HepG2 (cell line): Measurements from ENCODE around the gene UBE2H. TPM values are rescaled to one million over a fixed set of nuclear protein-coding genes. Genes with fewer than 3 reads are reported as not detected.

Source experiments
- ATAC-seq: fragments of 200-7000 bp; cut with Tn5 transposase; 3 replicates; pipeline ENCODE4 v1.9.1; 2020; ENCODE audit warnings: mild to moderate bottlenecking, moderate library complexity
- BruUV-seq: library from RNA; stranded (reverse); fragments of 400-500 nt; replicated peaks from 2 replicates; lab custom pipeline; 2021; lab: Mats Ljungman, UMichigan
- CTCF ChIA-PET: fragments of 300-600 bp; formaldehyde crosslinking; extraction: SDS; loops from one replicate; lab custom pipeline; 2021; ENCODE audit warnings: low total read pairs, inconsistent platforms, low intra/inter-chr PET ratio; lab: Yijun Ruan, JAX
- POLR2A ChIA-PET: fragments of 350-600 bp; sonication (Branson Sonifier 250); formaldehyde crosslinking; loops from one replicate; lab custom pipeline; 2020; ENCODE audit warnings: antibody characterized with exemption, inconsistent platforms; lab: Yijun Ruan, JAX
- DNase-seq: peaks from one replicate; pipeline ENCODE4 v3.0.0-alpha.2; 2015; ENCODE audit warnings: low spot score
- FAIRE-seq: peaks from 3 replicates; lab custom pipeline; 2011; peaks lifted over from hg19 to GRCh38; lab: Jason Lieb, UNC
- H2AFZ ChIP-seq: one replicate; pipeline ENCODE4 v1.6.1; 2011; ENCODE audit warnings: low read length, inconsistent platforms
- H3K27ac ChIP-seq: fragments of 300-600 bp; 3 replicates; pipeline ENCODE4 v1.8.0; 2011; ENCODE audit warnings: mixed run types, mild to moderate bottlenecking, mixed read lengths, low read length, inconsistent platforms; ENCODE audit not compliant: insufficient read depth; ENCODE audit errors: extremely low read length
- H3K27me3 ChIP-seq, 2 experiments: fragments of 200-600 bp in 1 of 2; 2 replicates in 1 of 2; 3 replicates in 1 of 2; pipeline versions ENCODE4 v1.6.0 to v1.8.0; 2011; ENCODE audit warnings: low read length in 2 of 2, mild to moderate bottlenecking in 2 of 2, moderate library complexity in 2 of 2, inconsistent platforms in 1 of 2; ENCODE audit not compliant: insufficient read depth in 2 of 2, control insufficient read depth in 1 of 2
- H3K36me3 ChIP-seq, 2 experiments: fragments of 200-600 bp in 1 of 2; replicated peaks in 1 of 2; 2 replicates in 1 of 2; 3 replicates in 1 of 2; pipeline versions ENCODE4 v1.5.1 to v1.8.0; 2011; ENCODE audit warnings: low read length in 2 of 2, inconsistent platforms in 1 of 2; ENCODE audit not compliant: insufficient read depth in 2 of 2, control insufficient read depth in 1 of 2
- H3K4me1 ChIP-seq: 2 replicates; pipeline ENCODE4 v1.5.1; 2012; ENCODE audit warnings: low read length, inconsistent platforms; ENCODE audit not compliant: insufficient read depth
- H3K4me2 ChIP-seq: 2 replicates; pipeline ENCODE4 v1.6.0; 2011; ENCODE audit warnings: low read depth, low read length, inconsistent platforms
- H3K4me3 ChIP-seq, 3 experiments: fragments of 200-600 bp in 1 of 3; sonication (generic), shearing (Covaris generic) in 1 of 3; replicated peaks in 1 of 3; 2 replicates each; pipeline ENCODE4 v1.5.1; 2011 to 2016; ENCODE audit warnings: low read length in 3 of 3, inconsistent platforms in 2 of 3, low read depth in 2 of 3, mild to moderate bottlenecking in 2 of 3, control low read depth in 1 of 3, mixed read lengths in 1 of 3; ENCODE audit not compliant: insufficient read depth in 1 of 3
- H3K79me2 ChIP-seq: one replicate; pipeline ENCODE4 v1.6.1; 2011; ENCODE audit warnings: low read length, inconsistent platforms; ENCODE audit not compliant: insufficient read depth
- H3K9ac ChIP-seq: 2 replicates; pipeline ENCODE4 v1.6.0; 2011; ENCODE audit warnings: mild to moderate bottlenecking, low read depth, low read length, inconsistent platforms; ENCODE audit not compliant: insufficient read depth
- H3K9me3 ChIP-seq: 2 replicates; pipeline ENCODE4 v1.5.1; 2012; ENCODE audit warnings: mild to moderate bottlenecking, low read length
- H4K20me1 ChIP-seq: 2 replicates; pipeline ENCODE4 v1.6.0; 2011; ENCODE audit warnings: inconsistent platforms, mild to moderate bottlenecking, low read length, moderate library complexity; ENCODE audit not compliant: insufficient read depth
- ASH2L ChIP-seq: fragments of 300-600, 200-600 bp; sonication (generic); IDR thresholded peaks from 2 replicates; pipeline ENCODE4 v1.7.0; 2017; ENCODE audit warnings: low read depth, mild to moderate bottlenecking, moderate library complexity, mixed read lengths, low read length; ENCODE audit not compliant: insufficient read length
- BRCA1 ChIP-seq: sonication (generic); formaldehyde crosslinking; IDR thresholded peaks from 2 replicates; pipeline ENCODE4 v1.4.0; 2020; ENCODE audit warnings: missing genetic modification reagents
- DNMT3B ChIP-seq: conservative IDR thresholded peaks from 2 replicates; pipeline ENCODE4 v1.6.1; 2016; ENCODE audit warnings: missing biosample characterization, control low read depth
- FOXJ3 ChIP-seq: sonication (generic); formaldehyde crosslinking; IDR thresholded peaks from 2 replicates; pipeline ENCODE4 v1.4.0; 2020; ENCODE audit warnings: missing genetic modification reagents, mild to moderate bottlenecking, borderline replicate concordance
- HOXD1 ChIP-seq: sonication (generic); formaldehyde crosslinking; IDR thresholded peaks from 2 replicates; pipeline ENCODE4 v1.5.0; 2020; ENCODE audit warnings: missing genetic modification reagents
- IKZF5 ChIP-seq: IDR thresholded peaks from 2 replicates; pipeline ENCODE4 v1.6.1; 2018; ENCODE audit warnings: missing genetic modification reagents, mild to moderate bottlenecking, missing compliant biosample characterization
- KLF12 ChIP-seq: sonication (generic); formaldehyde crosslinking; IDR thresholded peaks from 2 replicates; pipeline ENCODE4 v1.4.0; 2020; ENCODE audit warnings: missing genetic modification reagents, borderline replicate concordance
- MED1 ChIP-seq: sonication (generic); formaldehyde crosslinking; IDR thresholded peaks from 2 replicates; pipeline ENCODE4 v1.4.0; 2020; ENCODE audit warnings: missing genetic modification reagents
- MXD4 ChIP-seq: IDR thresholded peaks from 2 replicates; pipeline ENCODE4 v1.6.1; 2016; ENCODE audit warnings: mild to moderate bottlenecking, missing biosample characterization, missing genetic modification reagents
- SNRNP70 ChIP-seq: fragments of 200-400 bp; formaldehyde crosslinking; IDR thresholded peaks from 2 replicates; pipeline ENCODE4 v1.6.1; 2017; ENCODE audit warnings: mild to moderate bottlenecking, low read depth, low read length, moderate library complexity
- SOX5 ChIP-seq: IDR thresholded peaks from 2 replicates; pipeline ENCODE4 v1.6.1; 2016; ENCODE audit warnings: borderline replicate concordance
- SOX6 ChIP-seq, 2 experiments: fragments of 450-650 bp in 1 of 2; sonication (generic) in 1 of 2; formaldehyde crosslinking in 1 of 2; IDR thresholded peaks; 2 replicates each; pipeline versions ENCODE4 v1.4.0 to v1.6.1; 2017 to 2020; ENCODE audit warnings: antibody characterized with exemption in 1 of 2, mild to moderate bottlenecking in 1 of 2, missing genetic modification reagents in 1 of 2
- THAP11 ChIP-seq: IDR thresholded peaks from 2 replicates; pipeline ENCODE4 v1.6.1; 2016; ENCODE audit warnings: missing biosample characterization, missing genetic modification reagents
- TRIM24 ChIP-seq: sonication (generic); formaldehyde crosslinking; IDR thresholded peaks from 2 replicates; pipeline ENCODE4 v1.8.0; 2022; ENCODE audit warnings: mild to moderate bottlenecking, missing genetic modification reagents
- ZNF143 ChIP-seq: sonication (generic); formaldehyde crosslinking; IDR thresholded peaks from 2 replicates; pipeline ENCODE4 v1.4.0; 2020; ENCODE audit warnings: missing genetic modification reagents
- ZNF430 ChIP-seq: sonication (generic); formaldehyde crosslinking; IDR thresholded peaks from 2 replicates; pipeline ENCODE4 v1.9.0; 2021; ENCODE audit warnings: mild to moderate bottlenecking, missing genetic modification reagents
- ZNF563 ChIP-seq: sonication (generic); formaldehyde crosslinking; IDR thresholded peaks from 2 replicates; pipeline ENCODE4 v1.8.0; 2022; ENCODE audit warnings: mild to moderate bottlenecking, moderate library complexity, missing genetic modification reagents
- ZNF577 ChIP-seq: sonication (generic); formaldehyde crosslinking; IDR thresholded peaks from 2 replicates; pipeline ENCODE4 v1.4.0; 2020; ENCODE audit warnings: mild to moderate bottlenecking, low read depth, missing genetic modification reagents, borderline replicate concordance
- WGBS: methylation state at CpG from one replicate; pipeline ENCODE4 v1.1.6; 2017; ENCODE audit warnings: low lambda C conversion rate; 5-methylcytosine and 5-hydroxymethylcytosine counted together
- in situ Hi-C: cut with HindIII; loops from 2 replicates; pipeline ENCODE4 v1.10.0; 2017; ENCODE audit warnings: low pct_unique_long_range_greater_than_20kb; ENCODE audit not compliant: extremely low pct_ligation_motif_present
- intact Hi-C: fragments of 100-400 bp; cut with micrococcal nuclease; formaldehyde crosslinking; loops from one replicate; pipeline ENCODE4 v1.10.0; 2022; ENCODE audit not compliant: unreplicated experiment
- polyA plus RNA-seq, 8 experiments: library from polyadenylated mRNA; depleted of rRNA in 3 of 8; stranded (reverse) in 7 of 8; unstranded in 1 of 8; fragments of >200 nt; fragmentation: Illumina TruSeq in 4 of 8; extraction: Trizol in 4 of 8; gene quantifications; 2 replicates each; pipeline versions ENCODE4 v1.2.1 to v1.2.3, GENCODE V29; 2011 to 2016; ENCODE audit warnings: low read depth in 4 of 8, missing spikeins in 1 of 8, mixed read lengths in 1 of 8; ENCODE audit not compliant: insufficient read depth in 1 of 8
- total RNA-seq, 5 experiments: library from RNA; depleted of rRNA; stranded (reverse); fragments of >200 nt; fragmentation: Illumina TruSeq; extraction: Trizol; gene quantifications; 2 replicates each; pipeline ENCODE4 v1.2.3, GENCODE V29; 2016; ENCODE audit warnings: low read depth in 1 of 5
- TF ChIP-seq, protein P1 (sequence below): IDR thresholded peaks from 2 replicates; pipeline ENCODE4 v1.6.1; 2012; ENCODE audit warnings: low read depth, low read length, improper control_type of control experiment
- TF ChIP-seq, protein P2 (sequence below): sonication (generic); formaldehyde crosslinking; IDR thresholded peaks from 2 replicates; pipeline ENCODE4 v1.4.0; 2020; ENCODE audit warnings: mild to moderate bottlenecking, missing genetic modification reagents

The UBE2H gene
- total and polyA plus RNA-seq, 2 of the 13 experiments (the other 11 are each of a cell fraction or from before 2014, with no cell fraction given), result 15.5 to 40.1 TPM

DNA sequence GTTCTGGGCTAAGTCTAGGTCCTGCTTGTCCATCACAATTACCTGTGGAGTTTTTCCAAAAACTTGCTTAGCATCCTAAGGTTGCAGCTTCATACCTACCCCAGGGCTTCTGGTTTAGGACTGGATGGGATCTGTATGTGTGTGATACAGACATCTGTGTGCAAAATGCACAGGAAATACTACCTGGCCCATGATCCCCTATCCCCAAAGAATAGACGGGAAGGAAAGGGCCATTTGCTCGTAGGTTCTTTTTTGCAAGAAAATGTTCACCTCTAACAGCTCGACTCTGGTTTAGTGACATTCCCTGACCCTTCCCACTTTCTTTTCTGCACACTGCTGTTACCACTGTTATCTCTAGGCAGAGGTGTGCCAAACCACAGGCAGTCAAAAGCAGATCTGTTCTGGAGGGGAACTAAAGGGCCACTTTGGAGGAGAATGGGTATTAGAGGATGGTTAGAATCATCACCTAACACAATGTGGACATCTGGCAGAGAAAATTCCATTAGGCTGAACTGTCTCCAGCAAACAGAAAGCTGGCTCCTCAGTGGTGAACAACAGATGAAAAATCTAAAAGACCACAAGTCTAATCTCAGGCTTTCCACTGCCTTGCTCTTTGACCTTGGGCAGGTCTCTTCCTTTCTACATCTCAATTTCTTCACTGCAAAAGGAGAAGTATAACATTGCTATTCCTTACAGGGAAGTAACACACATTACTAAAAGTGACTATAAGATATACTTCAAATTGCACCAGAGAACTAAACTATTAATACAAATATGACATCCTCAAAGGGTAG, 107.4 kb downstream of the UBE2H start:
- POLR2A ChIA-PET, result no interaction called here
- H3K4me2 ChIP-seq, result no peak overlapping the region
- BruUV-seq, result no TSS peak
- H3K9ac ChIP-seq, result no peak overlapping the region
- H3K4me3 ChIP-seq, result no peak overlapping the region
- in situ Hi-C loops, result no loop called here
- peaks cover 3% of the 10 kb centered on the region; the same call in 1 of the 2 replicates for H4K20me1 ChIP-seq
- no peaks in the 10 kb centered on the region for H3K9me3 ChIP-seq
- TF ChIP-seq THAP11 (CRISPR knock-in tag), result no peak
- no peak for TF ChIP-seq SOX6 (IDR thresholded peaks at IDR 0.05)
- TF ChIP-seq SOX6 (CRISPR knock-in tag; IDR thresholded peaks at IDR 0.05), result no peak
- TF ChIP-seq SOX5 (CRISPR knock-in tag), result no peak
- TF ChIP-seq, protein P1, sequence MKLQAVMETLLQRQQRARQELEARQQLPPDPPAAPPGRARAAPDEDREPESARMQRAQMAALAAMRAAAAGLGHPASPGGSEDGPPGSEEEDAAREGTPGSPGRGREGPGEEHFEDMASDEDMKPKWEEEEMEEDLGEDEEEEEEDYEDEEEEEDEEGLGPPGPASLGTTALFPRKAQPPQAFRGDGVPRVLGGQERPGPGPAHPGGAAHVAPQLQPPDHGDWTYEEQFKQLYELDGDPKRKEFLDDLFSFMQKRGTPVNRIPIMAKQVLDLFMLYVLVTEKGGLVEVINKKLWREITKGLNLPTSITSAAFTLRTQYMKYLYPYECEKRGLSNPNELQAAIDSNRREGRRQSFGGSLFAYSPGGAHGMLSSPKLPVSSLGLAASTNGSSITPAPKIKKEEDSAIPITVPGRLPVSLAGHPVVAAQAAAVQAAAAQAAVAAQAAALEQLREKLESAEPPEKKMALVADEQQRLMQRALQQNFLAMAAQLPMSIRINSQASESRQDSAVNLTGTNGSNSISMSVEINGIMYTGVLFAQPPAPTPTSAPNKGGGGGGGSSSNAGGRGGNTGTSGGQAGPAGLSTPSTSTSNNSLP, result no peak
- no peak for TF ChIP-seq TRIM24
- no peak for TF ChIP-seq ZNF430 (CRISPR knock-in tag)
- no peak for TF ChIP-seq KLF12 (CRISPR knock-in tag)
- no peak for TF ChIP-seq MXD4 (CRISPR knock-in tag)
- TF ChIP-seq MED1, result no peak
- TF ChIP-seq, protein P2, sequence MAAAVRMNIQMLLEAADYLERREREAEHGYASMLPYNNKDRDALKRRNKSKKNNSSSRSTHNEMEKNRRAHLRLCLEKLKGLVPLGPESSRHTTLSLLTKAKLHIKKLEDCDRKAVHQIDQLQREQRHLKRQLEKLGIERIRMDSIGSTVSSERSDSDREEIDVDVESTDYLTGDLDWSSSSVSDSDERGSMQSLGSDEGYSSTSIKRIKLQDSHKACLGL (CRISPR knock-in tag), result no peak
- TF ChIP-seq IKZF5 (CRISPR knock-in tag), result no peak
- no peak for TF ChIP-seq BRCA1 (CRISPR knock-in tag)
- TF ChIP-seq ZNF577 (CRISPR knock-in tag), result no peak
- TF ChIP-seq ZNF563, result no peak
- no peak for TF ChIP-seq ZNF143 (CRISPR knock-in tag)
- no peak for TF ChIP-seq FOXJ3 (CRISPR knock-in tag)
- TF ChIP-seq DNMT3B (CRISPR knock-in tag), result no peak
- no peak for TF ChIP-seq HOXD1
- TF ChIP-seq SNRNP70, result no peak
- TF ChIP-seq ASH2L, result no peak
- no peak for DNase-seq
- H3K27me3 ChIP-seq, result no peaks in the 10 kb centered on the region
- peaks cover 1 to 3% of the 10 kb centered on the region in 2 experiments; a peak in 3 of 5 replicates for H3K36me3 ChIP-seq
- no peak for ATAC-seq
- WGBS, result 81% methylated on average over 3 of the region's 3 CpGs
- no peaks in the 10 kb centered on the region for H3K4me1 ChIP-seq
- CTCF ChIA-PET, result no interaction called here
- no peak overlapping the region for H3K27ac ChIP-seq
- intact Hi-C loops, result no loop called here
- no peak overlapping the region for H2AFZ ChIP-seq
- H3K79me2 ChIP-seq, result peaks cover 2% of the 10 kb centered on the region
- no peak for FAIRE-seq
